Renal cortex interstitium (tissue), 11 donors: Measurements from ENCODE around the gene PSME3. TPM values are rescaled to one million over a fixed set of nuclear protein-coding genes. Genes with fewer than 3 reads are reported as not detected.
"Not testable (repeated sequence)": the region's sequence is repeated elsewhere in the genome, so short reads cannot be mapped to it uniquely, and the experiment has no call there.

Source experiments
- DNase-seq, 11 donors: peaks; one replicate each; pipeline ENCODE4 v3.0.0-alpha.2; 2013; ENCODE audit warnings: low read depth in 9 of 11, low spot score in 4 of 11; ENCODE audit errors: extremely low read depth in 1 of 11
- polyA plus RNA-seq, 3 donors: library from polyadenylated mRNA; unstranded; fragments of 120-200 nt; gene quantifications; one replicate each; pipeline ENCODE4 v1.2.1, GENCODE V29; 2013; ENCODE audit not compliant: insufficient read length in 3 of 3

The PSME3 gene
- polyA plus RNA-seq, 3 donors = 96.0 to 115 (median 110) TPM

GRCh38 chr17:42885806-42886205 is 52.6 kb downstream of the PSME3 start:
- not testable (repeated sequence) for DNase-seq

- DNase-seq = no peak
Measured at GRCh38 chr17:42886283-42887176, 53.3 kb downstream of the PSME3 start.

- DNase-seq = no peak
Measured at GRCh38 chr17:42889809-42890208, 56.6 kb downstream of the PSME3 start.

GRCh38 chr17:42891539-42892152 is 58.4 kb downstream of the PSME3 start:
- DNase-seq = no peak

- DNase-seq = no peak
Measured at GRCh38 chr17:42893359-42893758, 60.2 kb downstream of the PSME3 start.

Other genes starting within 250 kb of the PSME3 start
- 10 to 100 TPM; 44.7 to 65.3 (median 46.9) TPM for gene RETREG3, start 224.0 kb upstream of the PSME3 start, polyA plus RNA-seq
- 10 to 100 TPM; 49.6 to 66.9 (median 54.7) TPM for gene TUBG1, start 223.7 kb upstream of the PSME3 start, polyA plus RNA-seq
- 10 to 100 TPM; 24.7 to 41.1 (median 25.7) TPM for gene TUBG2, start 174.1 kb upstream of the PSME3 start, polyA plus RNA-seq
- 10 to 100 TPM; 14.4 to 18.9 (median 18.6) TPM for gene PLEKHH3, start 156.4 kb upstream of the PSME3 start, polyA plus RNA-seq
- 1 to 10 TPM; 1.6 to 2.4 (median 1.7) TPM for gene CCR10, start 151.6 kb upstream of the PSME3 start, polyA plus RNA-seq
- gene CNTNAP1, start 150.9 kb upstream of the PSME3 start, polyA plus RNA-seq = 1 to 10 TPM; 6.7 to 8.9 (median 8.7) TPM
- gene EZH1, start 88.4 kb upstream of the PSME3 start, polyA plus RNA-seq = 10 to 100 TPM; 37.9 to 65.1 (median 41.3) TPM
- gene RAMP2, start 72.2 kb upstream of the PSME3 start, polyA plus RNA-seq = 100 to 1,000 TPM in 1 of 3 donors, 10 to 100 TPM in 2; 80.9 to 101 (median 84.6) TPM
- 10 to 100 TPM; 80.6 to 93.2 (median 86.2) TPM for gene VPS25, start 59.9 kb upstream of the PSME3 start, polyA plus RNA-seq
- gene WNK4, start 52.8 kb upstream of the PSME3 start, polyA plus RNA-seq = 10 to 100 TPM in 1 of 3 donors, 1 to 10 TPM in 2; 7.1 to 16.8 (median 7.8) TPM
- gene COA3, start 34.7 kb upstream of the PSME3 start, polyA plus RNA-seq = 100 to 1,000 TPM; 150 to 167 (median 159) TPM
- gene CNTD1, start 34.5 kb upstream of the PSME3 start, polyA plus RNA-seq = 1 to 10 TPM; 1.4 to 3.4 (median 2.2) TPM
- gene BECN1, start 9.1 kb upstream of the PSME3 start, polyA plus RNA-seq = 10 to 100 TPM; 70.2 to 76.5 (median 74.2) TPM
- gene AOC2, start 11.2 kb downstream of the PSME3 start, polyA plus RNA-seq = 1 to 10 TPM in 2 of 3 donors, under 1 TPM in 1; 0.92 to 1.5 (median 1.1) TPM
- gene AOC3, start 17.8 kb downstream of the PSME3 start, polyA plus RNA-seq = 1 to 10 TPM; 4.8 to 6.3 (median 5.3) TPM
- 1 to 10 TPM; 6.2 to 9.6 (median 9.5) TPM for gene G6PC1, start 67.4 kb downstream of the PSME3 start, polyA plus RNA-seq
- gene AARSD1, start 131.1 kb downstream of the PSME3 start, polyA plus RNA-seq = 10 to 100 TPM; 57.3 to 76.0 (median 60.5) TPM
- 1 to 10 TPM; 1.8 to 3.2 (median 3.2) TPM for gene PTGES3L, start 146.7 kb downstream of the PSME3 start, polyA plus RNA-seq
- 10 to 100 TPM; 16.8 to 18.1 (median 17.1) TPM for gene RUNDC1, start 147.2 kb downstream of the PSME3 start, polyA plus RNA-seq
- gene RPL27, start 165.0 kb downstream of the PSME3 start, polyA plus RNA-seq = 1,000 to 10,000 TPM; 1,334 to 1,508 (median 1,422) TPM
- gene IFI35, start 173.4 kb downstream of the PSME3 start, polyA plus RNA-seq = 10 to 100 TPM in 2 of 3 donors, 1 to 10 TPM in 1; 9.3 to 12.9 (median 11.0) TPM
- gene VAT1, start 189.0 kb downstream of the PSME3 start, polyA plus RNA-seq = 100 to 1,000 TPM; 113 to 134 (median 129) TPM
- gene RND2, start 191.8 kb downstream of the PSME3 start, polyA plus RNA-seq = 1 to 10 TPM; 3.6 to 4.0 (median 3.9) TPM